CD1c-positive myeloid dendritic cell (primary cell): Measurements from ENCODE around the gene CALY.

Experiments
- DNase-seq: peaks from one replicate; pipeline ENCODE4 v3.0.0-alpha.2; 2016; ENCODE audit errors: extremely low spot score

The CALY gene

DNA sequence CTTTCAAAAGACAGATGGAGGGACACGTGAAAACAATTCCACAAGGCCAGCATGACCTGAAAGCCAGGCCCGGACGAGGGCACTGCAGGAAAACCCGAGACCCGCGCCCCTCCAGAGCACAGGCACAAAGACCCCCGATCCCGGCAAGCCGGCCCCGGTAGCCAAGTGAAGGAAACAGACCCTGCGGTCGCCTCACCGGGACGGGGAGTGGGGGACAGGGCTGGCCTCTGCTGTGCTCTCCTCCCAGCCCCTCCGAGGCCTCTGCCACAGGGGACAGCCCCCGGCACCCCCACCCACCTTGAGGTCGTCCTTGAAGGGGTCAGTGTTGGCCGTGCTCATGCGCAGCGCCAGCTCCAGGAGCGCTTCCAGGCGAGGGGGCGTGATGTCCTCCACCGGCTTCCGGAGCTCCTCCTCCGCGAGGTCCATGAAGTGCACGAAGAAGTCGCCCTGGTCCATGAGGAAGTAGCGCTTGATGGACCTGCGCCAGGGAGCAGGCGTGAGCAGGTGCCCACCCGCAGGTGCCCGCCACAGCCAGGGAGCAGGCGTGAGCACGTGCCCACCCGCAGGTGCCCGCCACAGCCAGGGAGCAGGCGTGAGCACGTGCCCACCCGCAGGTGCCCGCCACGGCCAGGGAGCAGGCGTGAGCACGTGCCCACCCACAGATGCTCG lies 48.7 kb downstream of the CALY start:
- no peak for DNase-seq

- no peak for DNase-seq
Measured at GRCh38 chr10:133286366-133286765, 50.3 kb downstream of the CALY start.

DNA sequence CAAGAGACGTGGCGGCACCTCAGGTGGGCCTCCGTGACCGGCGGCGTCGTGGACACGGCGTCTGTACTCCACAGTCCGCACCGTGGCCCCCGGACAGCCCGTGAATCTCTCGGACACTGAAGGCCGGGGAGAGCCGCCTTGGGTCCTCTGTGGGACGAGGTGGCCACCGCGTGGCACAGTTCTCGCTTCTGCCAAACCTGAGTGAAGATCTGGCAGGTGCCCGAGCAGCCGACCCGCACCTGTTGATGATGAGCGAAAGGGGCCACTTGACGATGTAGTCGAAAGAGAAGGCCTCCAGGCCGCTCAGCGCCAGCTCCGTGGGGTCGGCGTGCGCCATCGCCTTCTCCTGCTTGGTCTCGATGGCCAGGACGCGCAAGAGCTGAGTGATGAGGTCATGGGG lies 51.5 kb downstream of the CALY start:
- DNase-seq = no peak

DNA sequence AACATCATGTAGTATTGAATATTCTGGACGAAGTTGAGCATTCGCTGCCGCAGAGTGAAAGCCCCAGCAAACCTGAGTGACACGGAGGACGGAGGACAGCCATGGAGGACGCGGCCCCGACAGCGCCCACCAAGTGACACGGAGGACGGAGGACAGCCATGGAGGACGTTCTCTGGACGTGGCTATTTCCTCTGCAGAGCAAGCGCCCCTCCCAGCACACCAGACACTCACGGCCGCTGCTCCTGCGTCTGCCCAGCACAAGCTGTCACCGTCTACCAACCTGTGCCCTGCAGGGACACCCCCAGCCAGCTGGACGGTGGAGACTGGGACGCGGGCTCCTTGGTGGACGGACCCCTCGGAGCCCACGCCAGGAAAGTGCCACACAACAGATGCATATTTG lies 52.8 kb downstream of the CALY start:
- DNase-seq = no peak

DNA sequence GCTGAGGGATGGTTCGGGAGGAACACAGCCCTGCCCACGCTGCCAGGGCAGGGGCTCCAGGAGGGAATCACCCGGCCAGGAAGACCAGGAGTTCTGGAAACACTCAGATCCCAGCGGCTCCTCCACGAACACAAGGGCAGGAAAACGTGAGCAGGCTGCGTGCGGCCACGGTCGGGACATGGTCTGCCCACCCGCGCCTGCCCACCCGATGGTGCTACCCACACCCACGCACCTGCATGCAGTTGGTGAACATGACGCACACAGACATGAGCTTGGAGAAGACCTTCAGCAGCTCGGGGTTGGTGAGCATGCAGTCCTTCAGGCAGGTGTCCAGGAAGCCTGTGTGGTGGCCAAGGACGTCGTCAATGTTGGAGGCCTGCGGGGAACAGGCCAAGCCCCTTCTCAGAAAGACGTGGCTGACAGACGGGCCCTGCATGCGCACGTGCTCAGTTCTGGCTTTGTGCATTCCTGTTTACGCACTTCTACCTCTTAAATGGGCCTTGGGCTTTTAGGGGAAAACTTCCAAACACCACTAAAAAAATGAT lies 53.8 kb downstream of the CALY start:
- no peak for DNase-seq

GRCh38 chr10:133281628-133282372 lies 54.9 kb downstream of the CALY start:
- DNase-seq = no peak

DNA sequence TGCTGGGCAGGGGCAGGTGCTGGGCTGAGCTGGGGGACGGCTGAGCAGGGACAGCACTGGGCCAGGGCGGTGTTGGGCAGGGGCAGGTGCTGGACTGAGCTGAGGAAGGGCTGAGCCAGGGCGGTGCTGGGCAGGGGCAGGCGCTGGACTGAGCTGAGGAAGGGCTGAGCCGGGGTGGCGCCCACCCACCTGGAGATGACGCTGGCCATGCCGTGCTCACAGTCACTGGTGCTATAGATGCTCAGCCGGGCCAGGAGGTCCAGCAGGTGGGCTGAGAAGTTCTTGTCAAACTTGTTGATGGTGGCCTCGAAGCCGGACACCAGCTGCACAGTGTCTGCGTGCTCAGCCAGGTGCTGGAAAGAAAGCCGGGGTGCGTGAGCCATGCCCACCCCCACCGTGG lies 55.6 kb downstream of the CALY start:
- no peak for DNase-seq

DNA sequence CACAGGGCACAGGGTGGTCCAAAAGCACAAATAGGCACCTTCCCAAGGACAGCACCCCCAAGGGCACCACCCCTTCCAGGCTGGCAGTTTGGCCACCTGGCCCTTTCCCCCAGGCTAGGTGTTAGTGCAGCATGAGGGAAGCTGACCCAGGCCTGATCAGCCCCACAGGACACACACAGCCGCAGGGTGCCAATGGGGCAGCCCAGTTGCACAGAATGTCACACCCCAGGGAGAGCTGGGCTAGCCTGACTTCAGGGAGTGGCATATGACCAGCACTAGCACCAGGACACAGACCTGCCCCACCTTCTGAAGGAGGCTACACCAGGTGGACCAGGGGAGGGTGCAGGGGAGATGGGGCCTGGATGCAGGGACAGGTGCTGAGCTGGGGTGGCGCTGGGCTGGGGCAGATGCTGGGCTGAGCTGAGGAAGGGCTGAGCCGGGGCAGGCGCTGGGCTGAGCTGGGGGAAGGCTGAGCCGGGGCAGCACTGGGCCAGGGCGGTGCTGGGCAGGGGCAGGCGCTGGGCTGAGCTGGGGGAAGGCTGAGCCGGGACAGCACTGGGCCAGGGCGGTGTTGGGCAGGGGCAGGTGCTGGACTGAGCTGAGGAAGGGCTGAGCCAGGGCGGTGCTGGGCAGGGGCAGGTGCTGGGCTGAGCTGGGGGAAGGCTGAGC lies 56.2 kb downstream of the CALY start:
- no peak for DNase-seq

GRCh38 chr10:133279326-133280226 lies 57.1 kb downstream of the CALY start:
- DNase-seq = peak; percentile 43

DNA sequence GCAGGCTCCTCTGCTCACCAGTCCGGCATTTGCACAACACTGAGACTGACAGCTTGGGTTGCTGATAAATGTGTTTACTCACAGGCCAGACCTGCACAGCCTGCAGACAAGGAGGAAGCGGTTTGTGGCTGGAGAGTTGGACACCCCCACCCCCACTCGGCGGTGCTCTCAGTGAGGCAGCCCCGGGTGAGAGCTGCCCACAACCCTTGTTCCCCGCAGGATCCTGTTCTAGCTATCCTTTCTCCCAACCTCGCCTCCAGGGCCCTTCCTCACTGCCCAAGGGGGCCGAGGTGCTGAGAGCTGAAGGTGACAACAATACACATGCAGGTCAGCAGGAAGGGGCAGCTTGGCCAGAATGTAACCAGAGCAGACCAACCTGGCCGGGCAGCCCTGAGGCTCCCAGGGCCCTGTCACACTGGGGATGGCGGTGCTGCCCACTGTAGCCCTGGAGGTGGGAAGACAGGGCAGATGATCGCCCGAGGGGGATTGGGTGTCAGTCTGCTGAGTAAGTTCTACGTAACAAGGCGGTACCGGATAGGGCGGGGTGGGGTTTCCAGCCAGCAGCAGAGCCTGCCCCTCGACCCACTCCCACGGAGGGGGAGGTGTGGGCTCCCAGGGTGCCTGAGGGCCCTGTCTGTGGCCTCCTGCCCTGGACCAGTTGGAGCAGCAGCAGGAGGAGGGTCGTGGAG lies 58.0 kb downstream of the CALY start:
- DNase-seq = peak; percentile 85

- DNase-seq = peak; percentile 70
Measured at GRCh38 chr10:133277993-133278576, 58.6 kb downstream of the CALY start.

GRCh38 chr10:133277277-133277992 lies 59.3 kb downstream of the CALY start:
- no peak for DNase-seq

- peak; percentile 60 for DNase-seq
Measured at GRCh38 chr10:133276435-133277201, 60.1 kb downstream of the CALY start, which contains the start of gene ADAM8. Gene ADAM8 (minus strand): TSS chr10:133276868. CDS start chr10:133276817, 51 bp downstream.

- no peak for DNase-seq
Measured at GRCh38 chr10:133276100-133276434, 60.6 kb downstream of the CALY start.

DNA sequence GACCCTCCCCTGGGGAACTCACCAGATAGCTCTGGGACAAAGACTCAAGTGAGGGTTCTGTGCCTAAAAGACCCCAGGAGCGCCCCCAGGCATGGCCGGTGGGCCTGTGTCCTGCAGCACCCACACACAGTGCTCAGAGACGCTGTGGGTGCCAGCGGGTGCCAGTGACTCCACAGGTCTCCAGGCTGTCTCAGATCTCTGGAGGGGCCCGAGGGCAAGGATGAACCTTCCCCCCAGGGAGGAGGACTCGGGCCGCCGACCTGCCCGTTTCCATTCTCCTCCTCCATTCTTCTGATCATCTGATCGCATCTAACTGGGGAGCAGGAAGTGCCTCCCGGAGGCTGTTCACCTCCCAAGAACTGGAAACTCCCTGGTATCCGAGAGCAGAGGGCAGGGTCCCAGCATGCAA lies 61.0 kb downstream of the CALY start:
- DNase-seq = peak; percentile 39

DNA sequence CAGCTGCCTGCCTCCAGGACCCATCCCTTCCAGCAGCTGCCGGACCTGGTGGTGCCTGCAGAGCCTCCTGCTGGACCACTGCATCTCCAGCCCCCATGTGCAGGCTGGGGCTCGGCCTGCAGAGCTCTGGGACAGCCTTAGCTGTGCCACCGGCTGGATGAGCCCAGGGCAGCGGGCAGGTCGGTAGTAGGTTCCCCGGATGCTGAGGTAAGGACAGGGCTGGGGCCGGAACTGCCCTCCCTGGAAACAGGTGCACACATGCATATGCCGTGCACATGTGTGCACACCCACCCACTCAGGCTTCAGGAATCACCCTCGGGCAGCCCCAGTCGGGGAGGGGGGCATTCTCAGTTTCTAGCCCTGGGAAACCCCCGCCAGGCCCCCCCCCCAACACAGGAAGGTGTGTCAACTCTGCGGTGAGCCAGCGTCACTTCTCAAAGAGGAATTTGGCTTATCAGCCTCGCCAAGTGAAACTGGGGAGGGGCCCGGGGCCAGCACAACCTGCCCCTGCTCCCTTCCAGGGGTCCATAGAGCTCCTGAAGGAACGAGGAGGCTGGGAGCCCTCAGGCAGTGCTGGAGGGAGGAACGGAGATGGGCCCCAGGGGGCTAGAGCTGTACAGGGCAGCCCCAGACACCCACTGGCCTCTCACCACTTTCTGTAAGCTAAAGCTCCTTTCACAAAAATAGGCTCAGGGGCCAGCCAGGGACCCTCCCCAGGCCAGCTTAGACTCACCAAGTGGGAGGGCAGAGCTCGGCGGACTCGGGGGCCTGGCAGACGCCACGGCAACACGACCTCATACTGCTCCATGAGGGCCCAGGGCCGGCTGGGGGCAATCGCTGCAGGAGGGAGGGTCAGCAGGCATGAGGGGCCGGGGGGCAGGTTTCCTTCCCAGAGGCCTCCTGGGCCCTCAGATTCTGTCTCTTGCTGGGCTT lies 61.7 kb downstream of the CALY start:
- peak; percentile 80 for DNase-seq
